GM06990 (cell line): Measurements from ENCODE around the gene PPP2R3B.

ENCODE experiments used
- DNase-seq: peaks from one replicate; pipeline ENCODE4 v3.0.0-alpha.2; 2011; ENCODE audit not compliant: insufficient read length; ENCODE audit errors: extremely low read depth
- H3K27me3 ChIP-seq: replicated peaks from 2 replicates; pipeline ENCODE4 v1.6.0; 2011; ENCODE audit warnings: low read length; ENCODE audit not compliant: control insufficient read depth, insufficient read depth
- H3K36me3 ChIP-seq: 2 replicates; pipeline ENCODE4 v1.5.1; 2011; ENCODE audit warnings: low read length; ENCODE audit not compliant: control insufficient read depth, insufficient read depth
- H3K4me3 ChIP-seq: replicated peaks from 2 replicates; pipeline ENCODE4 v1.5.1; 2011; ENCODE audit warnings: low read depth, mild to moderate bottlenecking, control low read depth, low read length
- CTCF ChIP-seq: IDR thresholded peaks from 2 replicates; pipeline ENCODE4 v1.5.1; 2011; ENCODE audit warnings: low read length, control low read depth, mild to moderate bottlenecking, inconsistent platforms; ENCODE audit not compliant: insufficient read depth, poor library complexity, severe bottlenecking

PPP2R3B gene

DNA sequence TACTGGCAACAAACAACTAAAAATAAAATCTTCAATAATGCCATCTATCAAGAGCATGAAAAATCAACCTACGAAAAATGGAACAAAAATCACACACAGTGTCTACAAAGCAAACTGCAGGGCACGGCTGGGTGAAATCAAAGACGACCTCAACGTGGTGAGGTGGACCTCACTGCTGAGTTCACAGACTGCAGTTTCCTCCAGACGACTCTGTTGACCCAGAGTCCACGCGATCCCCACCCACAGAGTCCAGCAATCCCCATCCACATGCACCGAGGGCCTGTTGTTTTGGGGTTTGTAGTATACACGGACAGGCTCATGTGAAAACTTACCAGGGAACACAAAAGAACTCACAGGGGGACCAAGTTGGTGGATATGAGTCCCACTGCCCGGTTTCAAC is 37.0 kb downstream of the PPP2R3B start:
- no peak overlapping the region for H3K4me3 ChIP-seq
- no peaks in the 10 kb centered on the region for H3K27me3 ChIP-seq
- no peak for TF ChIP-seq CTCF
- DNase-seq = no peak
- no peaks in the 10 kb centered on the region; the same call in 1 of the 2 replicates for H3K36me3 ChIP-seq

DNA sequence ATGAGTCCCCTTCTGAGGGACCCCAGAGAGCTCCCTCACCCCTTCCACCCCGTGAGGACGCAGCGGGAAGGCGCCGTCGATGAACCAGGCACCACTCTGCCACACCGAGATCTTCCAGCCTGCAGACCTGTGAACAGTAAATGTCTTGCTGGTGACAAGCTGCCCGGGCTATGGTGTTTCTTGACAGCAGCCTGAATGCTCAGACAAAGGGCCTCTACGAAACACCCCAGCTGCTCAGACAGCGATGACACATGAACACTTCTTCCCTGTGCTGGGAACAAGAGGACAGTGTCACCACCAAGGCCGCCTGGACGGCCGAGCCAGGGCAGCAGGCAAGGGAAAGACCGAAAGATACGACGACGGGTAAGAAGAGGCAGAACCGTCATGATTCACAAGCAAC is 37.5 kb downstream of the PPP2R3B start:
- TF ChIP-seq CTCF = no peak
- Histone ChIP-seq H3K36me3 (no peaks in the 10 kb centered on the region; the same call in 1 of the 2 replicates), H3K4me3 (no peak overlapping the region), H3K27me3 (no peaks in the 10 kb centered on the region)
- no peak for DNase-seq

DNA sequence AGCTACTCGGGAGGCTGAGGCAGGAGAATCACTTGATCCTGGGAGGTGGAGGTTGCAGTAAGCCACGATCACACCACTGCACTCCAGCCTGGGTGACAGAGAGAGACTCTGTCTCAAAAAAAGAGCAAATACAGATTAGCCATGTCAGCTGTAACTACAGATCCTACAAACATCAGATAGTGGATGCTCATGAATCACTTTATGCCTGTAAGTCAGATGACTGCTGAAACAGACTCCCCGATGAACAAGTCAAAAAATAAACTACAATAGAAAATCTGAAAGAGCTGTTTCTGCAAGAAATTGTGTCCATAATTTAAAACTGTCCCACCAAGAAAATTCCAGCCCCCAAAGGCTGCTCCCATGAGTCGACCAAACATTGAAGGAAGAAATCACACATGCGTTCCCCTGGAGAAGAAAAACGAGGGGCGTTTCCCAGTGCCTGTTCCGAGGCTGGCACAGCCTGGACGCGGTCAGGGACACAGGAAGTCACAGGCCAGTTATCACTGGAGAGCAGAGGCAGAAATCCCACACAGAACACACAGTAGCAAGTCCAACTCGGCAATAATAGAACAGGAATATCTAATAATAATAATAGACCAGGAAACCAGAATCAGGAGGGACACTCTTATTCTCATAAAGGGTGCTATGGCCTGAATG is 38.1 kb downstream of the PPP2R3B start:
- no peaks in the 10 kb centered on the region; the same call in 1 of the 2 replicates for H3K36me3 ChIP-seq
- no peak for TF ChIP-seq CTCF
- DNase-seq = no peak
- no peaks in the 10 kb centered on the region for H3K27me3 ChIP-seq
- no peak overlapping the region for H3K4me3 ChIP-seq

DNA sequence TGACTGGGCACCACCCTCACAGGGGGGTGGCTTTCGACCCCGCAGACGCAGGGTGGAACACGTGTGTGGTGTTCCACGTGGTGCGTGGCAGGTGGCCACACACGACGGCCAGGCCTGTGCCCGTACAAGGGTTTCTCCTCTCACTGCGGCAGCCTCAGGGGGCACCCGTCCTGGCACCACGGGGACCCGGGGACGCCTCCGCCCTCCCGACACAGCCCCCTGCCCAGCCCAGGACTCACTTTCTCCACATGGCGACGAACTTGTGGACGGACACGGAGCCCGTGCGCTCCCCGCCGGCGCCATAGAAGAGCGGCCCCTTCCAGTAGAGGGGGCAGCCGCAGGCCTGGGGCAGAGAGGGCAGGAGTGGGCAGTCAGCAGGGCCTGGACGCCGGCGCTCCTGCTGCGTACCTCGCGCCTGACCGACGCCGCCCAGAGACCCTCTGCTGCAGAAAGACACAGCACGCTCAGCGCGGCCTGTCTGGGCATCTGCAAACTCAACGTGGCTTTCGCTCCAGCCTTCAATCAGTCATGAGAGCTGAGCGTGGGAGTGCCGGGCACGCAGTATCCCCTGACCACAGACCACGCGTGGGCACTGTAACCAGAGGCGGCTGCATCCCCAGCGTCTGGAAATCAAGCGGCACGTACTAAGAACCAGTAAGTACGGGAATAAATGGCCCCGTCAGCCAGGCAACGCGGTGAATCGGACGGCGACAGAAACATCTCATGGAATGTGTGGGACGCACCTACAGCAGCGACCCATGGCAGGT is 39.2 kb downstream of the PPP2R3B start:
- Histone ChIP-seq H3K27me3 (no peaks in the 10 kb centered on the region), H3K4me3 (no peak overlapping the region), H3K36me3 (no peaks in the 10 kb centered on the region; the same call in 1 of the 2 replicates)
- no peak for TF ChIP-seq CTCF
- no peak for DNase-seq

- no peak for DNase-seq
- H3K27me3 ChIP-seq = no peaks in the 10 kb centered on the region
- no peak overlapping the region for H3K4me3 ChIP-seq
- TF ChIP-seq CTCF = no peak
- H3K36me3 ChIP-seq = no peaks in the 10 kb centered on the region; the same call in 1 of the 2 replicates
Observed at GRCh38 chrX:346034-346813, 40.5 kb downstream of the PPP2R3B start.
